ENCODE measurements around the gene DYRK1A. TPM values are rescaled to one million over a fixed set of nuclear protein-coding genes. Genes with fewer than 3 reads are reported as not detected.

The DYRK1A gene
- total RNA-seq, 4 donors from 2014 or later: 81.8 to 108 (median 87.4) TPM

DNA sequence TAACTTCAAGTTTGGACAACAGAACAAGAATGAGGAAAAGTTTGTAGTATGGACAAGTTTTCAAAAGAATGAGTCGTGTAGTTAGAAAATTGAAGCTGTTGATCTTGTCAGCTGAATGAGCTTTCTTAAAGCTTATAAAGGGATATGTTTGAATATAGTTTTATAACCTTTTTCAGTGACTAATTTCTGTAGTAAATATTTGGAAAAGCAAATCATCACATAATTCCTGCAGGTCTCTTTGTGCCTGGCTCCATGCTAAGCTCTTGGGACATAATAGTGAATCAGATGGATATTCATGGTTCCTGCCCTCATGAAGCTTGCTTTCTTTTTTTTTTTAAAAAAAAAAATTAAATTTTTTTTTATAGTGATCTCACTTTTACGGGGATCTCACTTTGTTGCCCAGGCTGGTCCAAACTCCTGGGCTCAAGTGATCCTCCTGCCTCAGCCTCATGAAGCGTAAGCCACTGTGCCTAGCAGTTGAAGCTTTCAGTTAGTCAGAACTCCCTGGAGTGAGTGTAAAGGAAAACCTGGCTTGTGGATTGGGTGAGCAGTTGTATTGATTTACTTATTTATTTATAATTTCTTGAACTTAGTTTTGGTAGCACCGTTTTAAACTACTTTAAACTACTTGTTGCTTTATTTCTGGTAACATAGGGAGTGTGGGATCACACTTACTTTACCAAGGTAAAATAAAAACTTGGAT is 15.5 kb downstream of the DYRK1A start:
- Histone ChIP-seq H3K4me1 (peaks cover 60 to 87% (median 82%) of the 10 kb centered on the region in 4 donors), H3K36me3 (no peaks in the 10 kb centered on the region), H3K9me3 (peaks cover 0 to 5% (median 0%) of the 10 kb centered on the region in 4 donors), H3K27me3 (no peaks in the 10 kb centered on the region), H3K27ac (replicated peaks in 1 of 4) (no peak overlapping the region), H3K4me3 (no peak overlapping the region)
- TF ChIP-seq POLR2AphosphoS5 (IDR thresholded peaks at IDR 0.05): no peak
- TF ChIP-seq, protein P1, sequence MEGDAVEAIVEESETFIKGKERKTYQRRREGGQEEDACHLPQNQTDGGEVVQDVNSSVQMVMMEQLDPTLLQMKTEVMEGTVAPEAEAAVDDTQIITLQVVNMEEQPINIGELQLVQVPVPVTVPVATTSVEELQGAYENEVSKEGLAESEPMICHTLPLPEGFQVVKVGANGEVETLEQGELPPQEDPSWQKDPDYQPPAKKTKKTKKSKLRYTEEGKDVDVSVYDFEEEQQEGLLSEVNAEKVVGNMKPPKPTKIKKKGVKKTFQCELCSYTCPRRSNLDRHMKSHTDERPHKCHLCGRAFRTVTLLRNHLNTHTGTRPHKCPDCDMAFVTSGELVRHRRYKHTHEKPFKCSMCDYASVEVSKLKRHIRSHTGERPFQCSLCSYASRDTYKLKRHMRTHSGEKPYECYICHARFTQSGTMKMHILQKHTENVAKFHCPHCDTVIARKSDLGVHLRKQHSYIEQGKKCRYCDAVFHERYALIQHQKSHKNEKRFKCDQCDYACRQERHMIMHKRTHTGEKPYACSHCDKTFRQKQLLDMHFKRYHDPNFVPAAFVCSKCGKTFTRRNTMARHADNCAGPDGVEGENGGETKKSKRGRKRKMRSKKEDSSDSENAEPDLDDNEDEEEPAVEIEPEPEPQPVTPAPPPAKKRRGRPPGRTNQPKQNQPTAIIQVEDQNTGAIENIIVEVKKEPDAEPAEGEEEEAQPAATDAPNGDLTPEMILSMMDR (IDR thresholded peaks at IDR 0.05): no peak
- TF ChIP-seq POLR2A (IDR thresholded peaks at IDR 0.05; ENCODE audit: low read depth): no peak
- TF ChIP-seq EP300 (IDR thresholded peaks at IDR 0.05): no peak
- intact Hi-C loops (cut with DNase I): no loop called here
- WGBS: 80% methylated on average over 4 of the region's 4 CpGs
- no peak for DNase-seq (ENCODE audit: extremely low spot score)

GRCh38 chr21:37383086-37383485 is 16.5 kb downstream of the DYRK1A start:
- Histone ChIP-seq H3K9me3 (peaks cover 0 to 5% (median 0%) of the 10 kb centered on the region in 4 donors), H3K4me3 (no peak overlapping the region), H3K4me1 (peaks cover 61 to 87% (median 82%) of the 10 kb centered on the region in 4 donors), H3K27me3 (no peaks in the 10 kb centered on the region), H3K27ac (replicated peaks in 1 of 4) (no peak overlapping the region), H3K36me3 (no peaks in the 10 kb centered on the region)
- intact Hi-C loops (cut with DNase I): no loop called here
- TF ChIP-seq EP300 (IDR thresholded peaks at IDR 0.05) (no peak), POLR2AphosphoS5 (IDR thresholded peaks at IDR 0.05) (no peak), POLR2A (IDR thresholded peaks at IDR 0.05; ENCODE audit: low read depth) (no peak)
- TF ChIP-seq, protein P1 (IDR thresholded peaks at IDR 0.05): no peak
- DNase-seq (ENCODE audit: extremely low spot score): no peak
- WGBS: 100% methylated on average over 1 of the region's 1 CpG

DNA sequence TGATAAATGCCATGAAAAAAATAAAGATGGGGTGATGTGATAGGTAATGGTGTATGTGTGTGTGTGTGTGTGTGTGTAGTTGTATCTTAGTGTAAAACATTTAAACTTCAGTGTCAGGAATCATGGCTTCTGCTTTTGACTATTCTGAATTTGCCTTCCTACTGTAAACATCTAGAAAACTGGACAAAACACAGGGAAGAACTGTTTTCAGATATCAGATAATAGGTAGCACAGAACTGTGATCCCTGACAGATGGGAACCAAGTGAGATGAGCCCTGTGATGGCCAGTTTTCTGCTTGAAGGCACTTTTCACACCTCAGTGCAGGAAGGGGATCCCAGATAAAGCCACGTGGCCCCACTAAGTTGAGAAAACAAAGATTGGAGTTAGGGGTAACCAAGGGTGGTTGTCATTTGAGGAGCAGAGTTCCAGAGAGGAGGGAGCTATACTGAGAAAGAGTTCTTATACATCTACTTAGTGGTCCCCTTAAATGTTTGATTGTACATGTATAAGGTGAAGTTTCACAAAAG is 17.3 kb downstream of the DYRK1A start:
- intact Hi-C loops (cut with DNase I): no loop called here
- Histone ChIP-seq H3K27me3 (no peaks in the 10 kb centered on the region), H3K4me1 (peaks cover 61 to 86% (median 82%) of the 10 kb centered on the region in 4 donors), H3K27ac (replicated peaks in 1 of 4) (no peak overlapping the region), H3K36me3 (no peaks in the 10 kb centered on the region), H3K9me3 (peaks cover 0 to 5% (median 0%) of the 10 kb centered on the region in 4 donors), H3K4me3 (no peak overlapping the region)
- WGBS: 73% methylated on average over 1 of the region's 1 CpG
- DNase-seq (ENCODE audit: extremely low spot score): no peak
- no peak for TF ChIP-seq POLR2A (IDR thresholded peaks at IDR 0.05; ENCODE audit: low read depth)
- no peak for TF ChIP-seq EP300 (IDR thresholded peaks at IDR 0.05)

DNA sequence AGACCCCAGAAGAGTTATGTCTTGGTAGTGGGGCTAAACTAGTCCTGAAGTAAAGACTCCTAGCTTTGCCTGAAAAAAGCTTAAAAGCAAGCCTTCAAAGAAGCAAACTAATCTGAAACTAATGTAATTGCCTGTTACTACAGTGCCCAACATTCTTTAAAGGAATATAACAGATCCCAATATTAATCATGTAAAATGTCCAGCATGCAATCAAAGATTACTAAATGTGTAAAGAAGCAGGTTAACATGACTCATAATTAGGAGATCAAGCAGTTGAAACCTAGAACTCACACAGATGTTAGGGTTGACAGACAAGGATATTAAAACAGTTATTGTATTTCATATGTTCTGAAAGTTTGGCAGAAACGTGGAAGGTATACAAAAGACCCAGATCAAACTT is 17.8 kb downstream of the DYRK1A start:
- H3K9me3 ChIP-seq: peaks cover 0 to 5% (median 0%) of the 10 kb centered on the region in 4 donors
- no peaks in the 10 kb centered on the region for H3K27me3 ChIP-seq
- no peak overlapping the region for H3K4me3 ChIP-seq
- 82% methylated on average over 1 of the region's 1 CpG for WGBS
- TF ChIP-seq EP300 (IDR thresholded peaks at IDR 0.05) (no peak), POLR2AphosphoS5 (IDR thresholded peaks at IDR 0.05) (no peak), POLR2A (IDR thresholded peaks at IDR 0.05; ENCODE audit: low read depth) (no peak)
- TF ChIP-seq, protein P1 (IDR thresholded peaks at IDR 0.05): no peak
- intact Hi-C loops (cut with DNase I): no loop called here
- peaks cover 61 to 86% (median 82%) of the 10 kb centered on the region in 4 donors for H3K4me1 ChIP-seq
- no peak for DNase-seq (ENCODE audit: extremely low spot score)
- H3K36me3 ChIP-seq: no peaks in the 10 kb centered on the region
- no peak overlapping the region for H3K27ac ChIP-seq (replicated peaks in 1 of 4)

- H3K4me1 ChIP-seq: peaks cover 54 to 84% (median 82%) of the 10 kb centered on the region in 4 donors
- H3K27me3 ChIP-seq: no peaks in the 10 kb centered on the region
- 90% methylated on average over 5 of the region's 5 CpGs for WGBS
- H3K36me3 ChIP-seq: no peaks in the 10 kb centered on the region
- peaks cover 0 to 5% (median 0%) of the 10 kb centered on the region in 4 donors for H3K9me3 ChIP-seq
- no peak for TF ChIP-seq POLR2AphosphoS5 (IDR thresholded peaks at IDR 0.05)
- no peak for TF ChIP-seq EP300 (IDR thresholded peaks at IDR 0.05)
- TF ChIP-seq POLR2A (IDR thresholded peaks at IDR 0.05; ENCODE audit: low read depth): no peak
- TF ChIP-seq, protein P1 (IDR thresholded peaks at IDR 0.05): no peak
- H3K4me3 ChIP-seq: no peak overlapping the region
- H3K27ac ChIP-seq (replicated peaks in 1 of 4): no peak overlapping the region
- no peak for DNase-seq (ENCODE audit: extremely low spot score)
- intact Hi-C loops (cut with DNase I): no loop called here
These were observed 18.7 kb downstream of the DYRK1A start for GRCh38 chr21:37385179-37385765.

All from esophagus muscularis mucosa (tissue), 4 donors.